Endothelial cell (in vitro differentiated cells): Measurements from ENCODE around the gene ASCL5. TPM values are rescaled to one million over a fixed set of nuclear protein-coding genes. Genes with fewer than 3 reads are reported as not detected.

Experiments used
- DNase-seq: peaks from one replicate; pipeline ENCODE4 v3.0.0; 2021; ENCODE audit warnings: low spot score
- H3K27ac Mint-ChIP-seq: one replicate; pipeline ENCODE4 v1.8.0; 2021; ENCODE audit warnings: mixed read lengths, inconsistent platforms; ENCODE audit not compliant: unreplicated experiment
- H3K27me3 Mint-ChIP-seq: one replicate; pipeline ENCODE4 v1.8.0; 2021; ENCODE audit warnings: mild to moderate bottlenecking, moderate library complexity, mixed read lengths, inconsistent platforms; ENCODE audit not compliant: unreplicated experiment
- H3K36me3 Mint-ChIP-seq: one replicate; pipeline ENCODE4 v1.8.0; 2021; ENCODE audit warnings: mild to moderate bottlenecking, low read depth, mixed read lengths, inconsistent platforms; ENCODE audit not compliant: unreplicated experiment
- H3K4me1 Mint-ChIP-seq: one replicate; pipeline ENCODE4 v1.8.0; 2021; ENCODE audit warnings: mild to moderate bottlenecking, mixed read lengths, inconsistent platforms; ENCODE audit not compliant: unreplicated experiment
- H3K4me3 Mint-ChIP-seq: one replicate; pipeline ENCODE4 v1.8.0; 2021; ENCODE audit warnings: mild to moderate bottlenecking, mixed read lengths, inconsistent platforms; ENCODE audit not compliant: unreplicated experiment
- H3K9me3 Mint-ChIP-seq: one replicate; pipeline ENCODE4 v1.8.0; 2021; ENCODE audit warnings: mixed read lengths, inconsistent platforms; ENCODE audit not compliant: unreplicated experiment
- total RNA-seq: library from RNA; stranded (reverse); fragmentation: NEBNext Ultra II Directional; extraction: Animal tissue kit (Norgen Biotek cat#: 25700); gene quantifications from one replicate; pipeline ENCODE4 v1.2.1, GENCODE V29; 2021; ENCODE audit not compliant: unreplicated experiment
- TF ChIP-seq, protein P1 (sequence below): fragments of 200-600 bp; sonication (generic); IDR thresholded peaks from one replicate; pipeline ENCODE4 v1.5.0; 2021; ENCODE audit warnings: antibody characterized with exemption; ENCODE audit not compliant: unreplicated experiment

The ASCL5 gene
- total RNA-seq, 1 donor from 2014 or later = not detected

DNA sequence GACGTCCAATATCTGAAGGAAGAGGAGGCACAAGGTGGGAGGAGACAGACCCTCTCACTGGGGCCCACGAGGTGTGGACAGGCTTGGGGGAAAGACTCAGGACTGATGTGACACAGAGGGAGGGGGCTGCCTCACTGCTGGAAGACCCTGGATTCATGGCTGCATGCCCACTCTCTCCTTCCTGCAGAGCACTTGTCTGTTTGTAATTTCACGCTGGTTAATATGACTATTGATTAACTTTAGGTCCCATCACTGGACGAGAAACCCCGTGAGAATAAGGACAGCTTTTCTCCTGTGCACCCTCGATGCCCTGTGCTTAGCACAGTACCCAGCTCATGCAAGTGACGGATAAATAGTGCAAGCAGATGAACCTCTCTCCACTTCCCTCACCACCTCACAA is 49.9 kb downstream of the ASCL5 start:
- H3K9me3 Mint-ChIP-seq = no peaks in the 10 kb centered on the region
- no peak overlapping the region for H3K27ac Mint-ChIP-seq
- H3K36me3 Mint-ChIP-seq = no peaks in the 10 kb centered on the region
- peaks cover 31% of the 10 kb centered on the region for H3K4me1 Mint-ChIP-seq
- H3K27me3 Mint-ChIP-seq = peaks cover 4% of the 10 kb centered on the region
- DNase-seq = no peak
- TF ChIP-seq, protein P1, sequence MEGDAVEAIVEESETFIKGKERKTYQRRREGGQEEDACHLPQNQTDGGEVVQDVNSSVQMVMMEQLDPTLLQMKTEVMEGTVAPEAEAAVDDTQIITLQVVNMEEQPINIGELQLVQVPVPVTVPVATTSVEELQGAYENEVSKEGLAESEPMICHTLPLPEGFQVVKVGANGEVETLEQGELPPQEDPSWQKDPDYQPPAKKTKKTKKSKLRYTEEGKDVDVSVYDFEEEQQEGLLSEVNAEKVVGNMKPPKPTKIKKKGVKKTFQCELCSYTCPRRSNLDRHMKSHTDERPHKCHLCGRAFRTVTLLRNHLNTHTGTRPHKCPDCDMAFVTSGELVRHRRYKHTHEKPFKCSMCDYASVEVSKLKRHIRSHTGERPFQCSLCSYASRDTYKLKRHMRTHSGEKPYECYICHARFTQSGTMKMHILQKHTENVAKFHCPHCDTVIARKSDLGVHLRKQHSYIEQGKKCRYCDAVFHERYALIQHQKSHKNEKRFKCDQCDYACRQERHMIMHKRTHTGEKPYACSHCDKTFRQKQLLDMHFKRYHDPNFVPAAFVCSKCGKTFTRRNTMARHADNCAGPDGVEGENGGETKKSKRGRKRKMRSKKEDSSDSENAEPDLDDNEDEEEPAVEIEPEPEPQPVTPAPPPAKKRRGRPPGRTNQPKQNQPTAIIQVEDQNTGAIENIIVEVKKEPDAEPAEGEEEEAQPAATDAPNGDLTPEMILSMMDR = no peak
- no peak overlapping the region for H3K4me3 Mint-ChIP-seq

- DNase-seq = no peak
- H3K27ac Mint-ChIP-seq = no peak overlapping the region
- peaks cover 4% of the 10 kb centered on the region for H3K27me3 Mint-ChIP-seq
- H3K4me1 Mint-ChIP-seq = peaks cover 31% of the 10 kb centered on the region
- no peaks in the 10 kb centered on the region for H3K9me3 Mint-ChIP-seq
- H3K4me3 Mint-ChIP-seq = no peak overlapping the region
- TF ChIP-seq, protein P1 = no peak
- H3K36me3 Mint-ChIP-seq = no peaks in the 10 kb centered on the region
Observed at GRCh38 chr1:201076092-201076491, 50.9 kb downstream of the ASCL5 start.

GRCh38 chr1:201074018-201074417 is 53.0 kb downstream of the ASCL5 start:
- H3K9me3 Mint-ChIP-seq = no peaks in the 10 kb centered on the region
- H3K4me3 Mint-ChIP-seq = no peak overlapping the region
- H3K4me1 Mint-ChIP-seq = peaks cover 21% of the 10 kb centered on the region
- DNase-seq = no peak
- TF ChIP-seq, protein P1 = no peak
- no peak overlapping the region for H3K27ac Mint-ChIP-seq
- H3K36me3 Mint-ChIP-seq = no peaks in the 10 kb centered on the region
- peaks cover 4% of the 10 kb centered on the region for H3K27me3 Mint-ChIP-seq

GRCh38 chr1:201072922-201073321 is 54.1 kb downstream of the ASCL5 start:
- H3K4me3 Mint-ChIP-seq = no peak overlapping the region
- H3K9me3 Mint-ChIP-seq = no peaks in the 10 kb centered on the region
- H3K27ac Mint-ChIP-seq = no peak overlapping the region
- peaks cover 21% of the 10 kb centered on the region for H3K4me1 Mint-ChIP-seq
- H3K27me3 Mint-ChIP-seq = peaks cover 3% of the 10 kb centered on the region
- DNase-seq = no peak
- no peaks in the 10 kb centered on the region for H3K36me3 Mint-ChIP-seq
- TF ChIP-seq, protein P1 = no peak

- peaks cover 3% of the 10 kb centered on the region for H3K27me3 Mint-ChIP-seq
- no peak overlapping the region for H3K4me3 Mint-ChIP-seq
- no peak for DNase-seq
- no peak overlapping the region for H3K27ac Mint-ChIP-seq
- TF ChIP-seq, protein P1 = no peak
- peaks cover 15% of the 10 kb centered on the region for H3K4me1 Mint-ChIP-seq
- H3K9me3 Mint-ChIP-seq = no peaks in the 10 kb centered on the region
- no peaks in the 10 kb centered on the region for H3K36me3 Mint-ChIP-seq
Observed at GRCh38 chr1:201072149-201072548, 54.8 kb downstream of the ASCL5 start.
